Osteocyte (in vitro differentiated cells): Measurements from ENCODE around the gene PRXL2B. TPM values are rescaled to one million over a fixed set of nuclear protein-coding genes. Genes with fewer than 3 reads are reported as not detected.
"Not testable (repeated sequence)": the region's sequence is repeated elsewhere in the genome, so short reads cannot be mapped to it uniquely, and the experiment has no call there.

Source experiments
- DNase-seq: peaks from one replicate; pipeline ENCODE4 v3.0.0; 2021; ENCODE audit warnings: mixed read lengths; ENCODE audit not compliant: unreplicated experiment; ENCODE audit errors: extremely low spot score
- H3K27ac Mint-ChIP-seq: one replicate; pipeline ENCODE4 v1.8.0; 2021; ENCODE audit warnings: mild to moderate bottlenecking, mixed read lengths; ENCODE audit not compliant: unreplicated experiment
- H3K27me3 Mint-ChIP-seq: one replicate; pipeline ENCODE4 v1.8.0; 2021; ENCODE audit warnings: mixed read lengths; ENCODE audit not compliant: unreplicated experiment
- H3K36me3 Mint-ChIP-seq: one replicate; pipeline ENCODE4 v1.8.0; 2021; ENCODE audit warnings: mixed read lengths; ENCODE audit not compliant: unreplicated experiment
- H3K4me1 Mint-ChIP-seq: one replicate; pipeline ENCODE4 v1.8.0; 2021; ENCODE audit warnings: mixed read lengths; ENCODE audit not compliant: unreplicated experiment
- H3K4me3 Mint-ChIP-seq: one replicate; pipeline ENCODE4 v1.8.0; 2021; ENCODE audit warnings: mild to moderate bottlenecking, moderate library complexity, mixed read lengths; ENCODE audit not compliant: unreplicated experiment
- H3K9me3 Mint-ChIP-seq: one replicate; pipeline ENCODE4 v1.8.0; 2021; ENCODE audit warnings: mixed read lengths; ENCODE audit not compliant: unreplicated experiment
- total RNA-seq: library from RNA; stranded (reverse); gene quantifications from 2 replicates; pipeline ENCODE4 v1.2.1, GENCODE V29; 2021
- TF ChIP-seq, protein P1 (sequence below): fragments of 200-600 bp; sonication (generic); IDR thresholded peaks from 2 replicates; pipeline ENCODE4 v1.5.0; 2021; ENCODE audit warnings: antibody characterized with exemption, mild to moderate bottlenecking, moderate library complexity

The PRXL2B gene
- total RNA-seq, 1 donor from 2014 or later: 24.8 TPM

GRCh38 chr1:2623571-2624337 is 37.2 kb downstream of the PRXL2B start:
- no peaks in the 10 kb centered on the region for H3K9me3 Mint-ChIP-seq
- DNase-seq: no peak
- peaks cover 34% of the 10 kb centered on the region for H3K27me3 Mint-ChIP-seq
- no peaks in the 10 kb centered on the region for H3K4me1 Mint-ChIP-seq
- TF ChIP-seq, protein P1, sequence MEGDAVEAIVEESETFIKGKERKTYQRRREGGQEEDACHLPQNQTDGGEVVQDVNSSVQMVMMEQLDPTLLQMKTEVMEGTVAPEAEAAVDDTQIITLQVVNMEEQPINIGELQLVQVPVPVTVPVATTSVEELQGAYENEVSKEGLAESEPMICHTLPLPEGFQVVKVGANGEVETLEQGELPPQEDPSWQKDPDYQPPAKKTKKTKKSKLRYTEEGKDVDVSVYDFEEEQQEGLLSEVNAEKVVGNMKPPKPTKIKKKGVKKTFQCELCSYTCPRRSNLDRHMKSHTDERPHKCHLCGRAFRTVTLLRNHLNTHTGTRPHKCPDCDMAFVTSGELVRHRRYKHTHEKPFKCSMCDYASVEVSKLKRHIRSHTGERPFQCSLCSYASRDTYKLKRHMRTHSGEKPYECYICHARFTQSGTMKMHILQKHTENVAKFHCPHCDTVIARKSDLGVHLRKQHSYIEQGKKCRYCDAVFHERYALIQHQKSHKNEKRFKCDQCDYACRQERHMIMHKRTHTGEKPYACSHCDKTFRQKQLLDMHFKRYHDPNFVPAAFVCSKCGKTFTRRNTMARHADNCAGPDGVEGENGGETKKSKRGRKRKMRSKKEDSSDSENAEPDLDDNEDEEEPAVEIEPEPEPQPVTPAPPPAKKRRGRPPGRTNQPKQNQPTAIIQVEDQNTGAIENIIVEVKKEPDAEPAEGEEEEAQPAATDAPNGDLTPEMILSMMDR: no peak
- H3K4me3 Mint-ChIP-seq: no peak overlapping the region
- no peak overlapping the region for H3K27ac Mint-ChIP-seq
- H3K36me3 Mint-ChIP-seq: no peaks in the 10 kb centered on the region

GRCh38 chr1:2624735-2625300 is 38.2 kb downstream of the PRXL2B start:
- Mint-ChIP-seq H3K27me3 (peaks cover 38% of the 10 kb centered on the region), H3K27ac (no peak overlapping the region), H3K9me3 (no peaks in the 10 kb centered on the region), H3K4me1 (no peaks in the 10 kb centered on the region), H3K4me3 (no peak overlapping the region), H3K36me3 (no peaks in the 10 kb centered on the region)
- DNase-seq: no peak
- TF ChIP-seq, protein P1: no peak

DNA sequence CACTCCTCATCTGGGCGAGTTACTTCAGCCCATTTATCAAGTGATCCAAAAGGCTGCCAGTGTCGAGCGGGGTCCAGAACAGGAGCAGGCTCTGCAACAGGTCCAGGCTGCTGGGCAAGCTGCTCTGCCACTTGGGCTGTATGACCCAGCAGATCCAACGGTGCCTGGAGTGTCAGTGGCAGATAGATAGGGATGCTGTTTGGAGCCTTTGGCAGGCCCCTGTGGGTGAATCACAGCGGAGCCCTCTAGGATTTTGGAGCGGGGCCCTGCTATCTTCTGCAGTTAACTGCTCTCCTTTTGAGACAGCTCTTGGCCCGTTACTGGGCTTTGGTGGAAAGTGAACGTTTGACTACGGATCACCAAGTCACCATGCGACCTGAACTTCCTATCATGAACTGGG is 38.7 kb downstream of the PRXL2B start:
- Mint-ChIP-seq H3K27ac (no peak overlapping the region), H3K9me3 (no peaks in the 10 kb centered on the region), H3K4me1 (no peaks in the 10 kb centered on the region), H3K4me3 (no peak overlapping the region), H3K27me3 (peaks cover 43% of the 10 kb centered on the region), H3K36me3 (no peaks in the 10 kb centered on the region)
- TF ChIP-seq, protein P1: no peak
- no peak for DNase-seq

GRCh38 chr1:2625748-2626147 is 39.2 kb downstream of the PRXL2B start:
- not testable (repeated sequence) for H3K9me3 Mint-ChIP-seq, H3K4me3 Mint-ChIP-seq, H3K4me1 Mint-ChIP-seq, H3K36me3 Mint-ChIP-seq, H3K27ac Mint-ChIP-seq, DNase-seq
- H3K27me3 Mint-ChIP-seq: peaks cover 46% of the 10 kb centered on the region

GRCh38 chr1:2627746-2628145 is 41.2 kb downstream of the PRXL2B start:
- H3K4me3 Mint-ChIP-seq: no peak overlapping the region
- no peaks in the 10 kb centered on the region for H3K4me1 Mint-ChIP-seq
- H3K36me3 Mint-ChIP-seq: no peaks in the 10 kb centered on the region
- TF ChIP-seq, protein P1: no peak
- peaks cover 4% of the 10 kb centered on the region for H3K9me3 Mint-ChIP-seq
- peaks cover 51% of the 10 kb centered on the region for H3K27me3 Mint-ChIP-seq
- no peak overlapping the region for H3K27ac Mint-ChIP-seq
- DNase-seq: no peak
